NCI-H2196 (cell line): ENCODE results near the gene ASTN2.
"Not testable (repeated sequence)": the region's sequence is repeated elsewhere in the genome, so short reads cannot be mapped to it uniquely, and the experiment has no call there.

ENCODE experiments used
- DNase-seq: peaks from one replicate; lab custom pipeline; 2025; ENCODE audit not compliant: unreplicated experiment; lab: John Stamatoyannopoulos, UW

ASTN2 gene

DNA sequence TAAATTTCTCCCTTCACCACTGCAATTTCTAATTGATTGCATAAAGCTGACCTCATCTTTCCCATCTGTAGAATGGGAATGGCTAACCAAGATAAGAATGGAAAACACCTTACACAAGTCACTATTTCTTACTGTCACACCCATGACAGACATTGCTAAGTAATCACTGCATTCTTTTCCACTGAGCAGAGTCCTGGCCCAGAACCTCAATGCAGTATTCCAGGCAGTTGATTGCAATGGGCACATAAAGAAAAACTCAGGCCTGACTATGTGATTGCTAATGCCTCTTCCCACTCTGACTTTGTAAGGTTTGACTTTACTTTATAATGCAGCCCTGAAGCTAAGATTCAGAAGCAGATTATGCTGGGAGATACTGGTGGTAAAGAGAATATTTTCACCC is 698.4 kb downstream of the ASTN2 start:
- DNase-seq, result no peak

DNA sequence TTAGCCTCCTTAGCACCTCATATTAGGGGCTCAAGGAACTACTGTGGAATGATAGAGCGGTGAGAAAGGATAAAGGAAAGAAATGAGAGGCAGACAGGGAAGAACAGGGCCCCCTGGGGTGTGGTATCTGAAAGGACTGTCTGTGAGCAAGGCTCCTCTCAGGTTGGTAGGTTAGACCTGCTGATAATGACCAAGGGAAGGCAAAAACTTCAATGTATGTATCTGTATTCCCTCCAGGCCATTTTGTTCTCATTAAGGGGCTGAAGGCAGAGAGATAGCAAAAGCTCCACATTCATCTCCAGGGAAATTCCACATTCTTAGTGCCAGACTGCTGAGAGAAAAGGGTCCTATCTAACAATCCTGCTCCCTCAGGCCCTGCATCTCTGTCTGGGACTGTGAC is 699.1 kb downstream of the ASTN2 start:
- no peak for DNase-seq

DNA sequence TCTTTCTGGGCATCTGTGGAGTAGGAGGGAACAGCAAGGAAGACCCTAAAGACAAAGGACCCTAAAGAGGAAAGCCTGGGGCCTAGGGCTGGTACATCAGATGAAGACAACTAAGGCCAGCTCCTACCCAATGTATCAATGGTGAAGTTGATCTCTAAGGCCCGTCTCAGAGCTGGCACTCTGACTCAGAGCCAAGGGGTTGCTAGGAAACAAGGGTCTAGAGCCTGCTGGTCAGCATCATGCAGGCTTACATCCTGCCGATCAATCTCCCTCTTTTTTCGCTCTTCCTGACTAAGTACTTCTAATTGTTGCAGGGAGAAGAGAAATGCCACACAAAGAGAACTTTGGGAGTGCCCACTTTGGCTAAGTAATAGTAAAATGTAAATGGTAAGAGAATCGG is 701.6 kb downstream of the ASTN2 start:
- peak; percentile 10 for DNase-seq

DNA sequence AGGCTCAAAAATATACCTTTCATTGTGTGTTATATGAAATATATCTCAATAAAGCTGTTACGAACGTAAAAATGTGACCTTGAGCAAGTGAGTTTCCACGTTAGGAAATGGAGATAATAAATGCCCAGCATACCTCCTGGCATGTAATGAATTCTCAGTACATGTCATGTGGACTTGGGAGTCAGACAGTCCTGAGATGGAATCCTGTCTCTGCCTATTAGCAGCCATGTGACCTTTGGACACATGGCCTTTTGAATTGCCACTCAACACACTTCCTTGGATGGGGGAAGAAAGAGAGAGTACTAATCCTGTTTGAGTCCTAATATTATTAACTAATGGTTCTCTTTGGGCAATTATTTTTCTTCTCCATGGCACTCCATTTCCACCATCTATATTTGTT is 702.1 kb downstream of the ASTN2 start:
- DNase-seq, result no peak

DNA sequence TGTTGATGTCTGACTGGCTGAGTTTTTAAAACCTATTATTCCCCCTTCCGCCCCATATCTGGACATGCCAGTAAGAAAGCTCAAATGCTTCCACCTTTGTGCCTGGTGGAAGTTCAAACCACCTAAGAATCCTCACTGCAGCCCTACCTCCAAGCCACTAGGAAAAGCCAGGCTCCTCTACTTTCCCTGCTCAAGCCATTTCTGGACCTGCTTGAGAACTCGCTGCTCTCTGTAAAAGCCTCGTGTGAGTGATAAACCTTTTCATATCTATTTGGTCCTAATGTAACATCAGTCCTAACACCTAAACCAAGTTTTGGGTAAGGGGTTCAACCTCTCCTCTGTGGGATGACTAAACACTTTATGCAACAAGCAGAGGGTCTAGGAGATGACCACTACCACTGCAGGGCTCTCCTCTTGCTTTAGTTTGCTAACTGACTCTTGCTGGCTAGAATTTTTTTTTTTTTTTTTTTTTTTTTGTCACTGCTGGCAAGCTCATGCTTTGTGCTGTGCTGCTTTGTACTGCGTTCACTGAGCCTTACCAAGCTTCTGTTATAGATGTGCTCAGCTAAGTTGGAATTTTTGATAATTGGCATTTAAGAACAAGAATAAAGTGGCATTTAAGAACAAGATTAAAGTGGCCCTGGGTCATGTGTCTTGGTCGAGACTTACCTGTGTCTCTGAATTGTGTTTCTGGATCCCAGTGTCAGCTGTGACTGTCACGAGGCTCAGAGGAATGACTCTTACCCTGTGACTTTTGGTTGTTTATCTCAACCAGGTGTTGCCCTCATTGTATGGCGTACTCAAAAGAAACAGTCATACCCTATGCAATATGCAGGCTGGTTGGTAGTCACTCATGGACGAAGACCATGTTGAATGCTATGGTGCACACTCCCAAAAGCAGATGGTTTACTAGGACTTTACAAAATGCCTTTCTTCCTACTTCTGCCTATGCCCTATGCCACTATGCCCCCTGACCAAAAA is 708.3 kb downstream of the ASTN2 start:
- no peak for DNase-seq

DNA sequence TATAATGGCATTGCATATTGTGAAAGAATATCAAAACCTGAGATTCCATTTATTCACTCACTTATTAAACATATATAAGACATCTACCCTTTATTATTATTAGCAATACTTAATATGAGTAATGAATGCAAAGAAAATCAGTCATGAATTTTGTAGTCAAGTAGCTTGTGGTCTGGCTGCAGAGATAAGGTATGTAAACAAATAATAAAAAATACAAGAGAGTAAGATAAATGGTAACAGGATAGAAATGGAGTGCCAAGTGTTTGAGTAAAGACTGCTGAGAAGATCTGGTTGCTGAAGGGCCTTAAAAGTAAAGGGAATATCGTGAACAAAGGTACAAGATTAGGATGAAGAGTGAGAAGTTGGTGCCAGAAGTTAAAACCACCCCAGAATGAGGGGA is 709.3 kb downstream of the ASTN2 start:
- no peak for DNase-seq

DNA sequence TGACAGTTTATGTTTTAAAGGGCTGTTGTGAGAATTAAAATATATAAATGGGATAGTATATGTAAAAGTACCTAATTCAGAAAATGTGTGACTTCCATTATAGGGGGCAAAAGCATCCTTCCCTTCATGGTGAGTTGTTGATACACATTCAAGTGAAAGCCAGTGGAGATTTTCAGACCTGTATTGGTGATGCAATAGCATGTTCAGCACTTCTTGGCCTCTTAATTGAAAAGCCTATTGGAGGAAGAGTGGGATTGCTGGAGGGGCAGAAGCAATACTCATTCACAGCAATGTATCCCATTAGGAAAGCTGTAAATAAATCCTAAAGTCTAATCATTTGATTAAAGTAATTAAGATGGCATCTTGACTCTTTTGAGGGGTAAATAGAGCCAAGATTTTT is 710.4 kb downstream of the ASTN2 start:
- no peak for DNase-seq

DNA sequence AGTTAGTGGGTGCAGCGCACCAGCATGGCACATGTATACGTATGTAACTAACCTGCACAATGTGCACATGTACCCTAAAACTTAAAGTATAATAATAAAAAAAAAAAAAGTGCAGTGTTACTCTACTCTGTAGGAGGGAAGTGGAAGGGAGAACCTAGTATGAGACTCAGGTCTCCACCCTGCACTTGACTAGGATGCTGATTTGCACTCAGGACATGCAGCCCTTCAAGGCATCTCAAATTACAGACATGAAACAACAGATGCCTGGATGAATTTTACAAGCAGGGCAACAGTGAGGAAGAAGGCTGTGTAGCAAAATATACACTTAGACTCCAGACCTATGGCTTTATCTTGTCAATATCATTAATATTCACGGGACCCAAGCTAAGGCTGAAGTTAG is 711.2 kb downstream of the ASTN2 start:
- DNase-seq, result no peak

DNA sequence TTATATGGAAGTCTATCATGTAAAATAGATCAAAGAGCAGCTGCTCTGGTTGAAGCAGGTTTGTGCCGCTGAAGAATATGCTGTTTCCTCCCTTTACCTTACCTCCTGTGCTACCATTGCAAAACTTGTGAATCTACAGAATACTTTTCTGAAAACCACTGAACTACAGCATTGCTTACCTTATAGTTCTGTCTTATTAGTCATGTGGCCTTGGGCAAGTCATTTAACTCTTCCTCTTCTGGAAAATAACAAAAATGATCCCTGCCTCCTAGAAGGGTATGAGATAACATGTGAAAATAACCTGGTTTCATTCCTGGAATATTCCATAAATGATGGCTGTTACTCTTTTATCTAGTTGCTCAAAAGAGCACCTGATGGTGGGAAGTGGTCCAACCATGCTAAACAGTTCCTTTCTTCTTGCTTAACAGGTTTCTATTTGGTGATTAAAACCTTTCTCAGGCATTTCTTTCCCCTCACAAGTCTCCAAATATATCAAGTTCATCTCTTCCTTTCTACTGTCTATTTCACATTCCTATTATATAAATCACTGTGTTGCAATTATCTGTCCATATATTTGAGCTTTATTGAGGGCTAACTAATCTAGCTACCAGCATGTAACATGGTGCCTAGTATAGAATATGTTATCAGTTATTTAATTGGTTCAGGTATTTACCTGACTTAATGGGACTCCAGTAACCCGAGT is 712.8 kb downstream of the ASTN2 start:
- no peak for DNase-seq

DNA sequence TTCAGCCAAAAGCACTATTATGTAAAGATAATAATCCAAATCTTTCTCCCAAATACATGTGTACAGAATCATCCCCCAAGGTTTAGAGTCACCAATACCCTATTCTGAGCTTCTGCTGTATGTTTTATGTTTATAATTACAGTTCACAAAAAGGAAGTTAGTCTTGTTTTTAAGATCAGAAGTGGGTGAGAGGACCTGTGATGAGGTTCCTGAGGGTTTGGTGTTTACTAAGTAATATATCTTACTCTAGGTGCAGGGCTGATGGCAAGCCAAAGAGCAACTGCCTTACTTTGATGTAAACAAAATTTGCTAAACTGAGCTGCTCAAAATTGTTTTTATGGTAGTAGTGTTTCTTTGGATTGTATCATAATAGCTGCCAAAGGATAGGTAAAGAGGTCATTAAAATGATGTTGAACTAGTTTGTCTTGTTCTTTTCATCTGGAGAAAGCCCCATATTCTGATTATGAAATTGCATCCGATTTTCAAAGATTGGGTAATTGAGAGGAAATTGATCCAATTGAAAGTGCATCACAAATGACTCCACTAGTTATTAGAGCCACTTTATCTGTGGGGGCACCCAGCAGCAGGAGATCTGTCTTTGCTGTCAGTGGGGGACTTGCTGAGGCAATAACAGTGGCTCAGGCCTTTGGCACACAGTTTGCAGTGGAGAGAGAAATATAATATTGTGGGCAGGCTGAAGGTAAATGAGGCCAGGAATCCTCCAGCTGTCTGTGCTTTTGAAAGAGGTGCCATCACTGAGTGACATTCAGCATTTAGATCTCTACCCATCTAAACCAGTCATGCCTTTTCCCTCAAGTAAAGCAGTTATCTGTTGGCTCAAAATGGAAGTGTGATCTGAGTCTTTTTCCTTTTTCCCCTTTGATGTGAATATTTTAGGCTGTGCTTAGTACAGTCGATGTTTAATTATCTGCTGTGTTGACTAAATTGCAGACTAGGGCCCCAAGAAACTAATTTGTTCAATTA is 713.7 kb downstream of the ASTN2 start:
- peak; percentile 41 for DNase-seq

DNA sequence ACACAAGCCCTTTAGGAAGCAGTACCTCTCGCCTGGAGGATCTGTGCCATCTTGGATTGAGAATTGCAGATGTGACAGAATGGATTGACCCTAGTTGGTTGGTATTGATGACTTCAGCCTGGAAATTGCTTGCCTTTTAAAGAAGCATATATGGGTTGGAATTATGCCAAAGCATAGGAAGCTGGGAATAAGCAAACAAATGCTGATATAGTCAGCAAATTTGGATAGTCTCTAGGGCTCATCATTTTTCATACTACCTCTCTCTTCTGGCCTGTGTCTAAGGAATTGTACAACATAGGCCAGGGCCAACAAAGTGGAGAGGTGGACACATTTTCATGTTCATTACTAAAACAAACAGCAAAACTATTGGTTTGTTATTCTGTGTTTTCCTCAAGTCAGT is 714.6 kb downstream of the ASTN2 start:
- DNase-seq, result no peak

DNA sequence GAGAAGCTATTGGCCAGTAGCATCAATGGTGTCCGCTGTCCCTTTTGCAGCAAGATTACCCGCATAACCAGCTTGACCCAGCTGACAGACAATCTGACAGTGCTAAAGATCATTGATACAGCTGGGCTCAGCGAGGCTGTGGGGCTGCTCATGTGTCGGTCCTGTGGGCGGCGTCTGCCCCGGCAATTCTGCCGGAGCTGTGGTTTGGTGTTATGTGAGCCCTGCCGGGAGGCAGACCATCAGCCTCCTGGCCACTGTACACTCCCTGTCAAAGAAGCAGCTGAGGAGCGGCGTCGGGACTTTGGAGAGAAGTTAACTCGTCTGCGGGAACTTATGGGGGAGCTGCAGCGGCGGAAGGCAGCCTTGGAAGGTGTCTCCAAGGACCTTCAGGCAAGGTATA is 717.0 kb downstream of the ASTN2 start:
- no peak for DNase-seq

DNA sequence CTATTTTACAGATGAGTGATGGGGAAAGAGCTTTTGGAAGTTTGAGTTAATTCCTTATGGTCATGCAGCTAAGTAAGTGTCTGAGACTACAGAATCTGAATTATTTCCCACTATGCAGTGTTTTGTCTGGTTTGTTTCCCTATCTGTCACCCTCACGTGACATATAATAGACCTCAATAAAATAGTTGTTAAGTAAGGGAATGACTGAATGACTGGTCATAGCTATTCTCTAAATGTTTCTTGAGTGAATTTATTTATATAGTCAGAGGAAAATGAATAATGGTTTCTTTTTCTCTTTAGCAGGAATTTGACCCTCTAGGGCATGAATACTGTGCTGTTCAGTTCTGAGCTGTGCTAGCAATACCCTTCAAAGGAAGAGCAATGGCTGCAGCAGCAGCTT is 717.5 kb downstream of the ASTN2 start:
- DNase-seq, result no peak

DNA sequence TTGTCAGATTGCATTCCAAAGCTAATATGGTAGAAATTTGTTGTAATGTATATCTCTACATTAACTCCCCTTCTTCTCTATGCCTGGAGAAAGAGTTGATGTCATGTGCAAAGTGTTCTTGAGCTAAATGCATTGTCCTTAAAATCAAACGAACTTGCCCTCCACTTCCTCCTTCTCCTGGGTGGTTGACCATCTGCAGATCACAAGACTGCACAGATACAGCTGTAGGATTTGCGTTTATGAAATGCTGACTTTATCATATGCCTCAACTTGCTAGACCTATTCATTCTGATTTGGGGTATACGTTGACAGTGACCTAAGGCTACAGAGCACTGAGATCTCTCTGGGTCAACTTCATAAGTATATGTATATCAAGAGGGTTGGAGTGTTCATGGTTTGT is 719.4 kb downstream of the ASTN2 start:
- DNase-seq, result no peak

DNA sequence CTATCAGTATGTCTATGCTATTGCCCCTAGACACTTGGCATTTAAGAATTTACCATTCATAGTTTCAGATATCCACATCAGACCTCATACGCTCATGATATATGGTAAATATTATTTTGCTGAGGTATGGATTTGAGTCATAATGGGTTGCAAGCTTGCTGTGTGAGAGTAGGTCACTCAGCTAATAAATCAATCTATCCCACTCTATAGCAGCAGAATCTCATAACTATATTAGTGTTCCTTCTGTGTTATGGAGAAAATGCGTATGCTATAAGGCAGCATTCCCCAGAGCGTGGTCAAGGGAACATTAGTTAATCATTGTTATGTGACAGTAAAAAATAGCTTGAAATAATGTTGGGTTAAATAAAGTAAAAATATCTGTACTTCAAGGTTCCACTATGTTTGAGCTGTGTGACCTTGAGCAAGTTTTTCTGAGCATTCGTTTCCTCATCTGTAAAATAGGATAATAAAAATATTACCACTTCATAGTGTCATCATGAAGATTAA is 720.0 kb downstream of the ASTN2 start:
- no peak for DNase-seq

DNA sequence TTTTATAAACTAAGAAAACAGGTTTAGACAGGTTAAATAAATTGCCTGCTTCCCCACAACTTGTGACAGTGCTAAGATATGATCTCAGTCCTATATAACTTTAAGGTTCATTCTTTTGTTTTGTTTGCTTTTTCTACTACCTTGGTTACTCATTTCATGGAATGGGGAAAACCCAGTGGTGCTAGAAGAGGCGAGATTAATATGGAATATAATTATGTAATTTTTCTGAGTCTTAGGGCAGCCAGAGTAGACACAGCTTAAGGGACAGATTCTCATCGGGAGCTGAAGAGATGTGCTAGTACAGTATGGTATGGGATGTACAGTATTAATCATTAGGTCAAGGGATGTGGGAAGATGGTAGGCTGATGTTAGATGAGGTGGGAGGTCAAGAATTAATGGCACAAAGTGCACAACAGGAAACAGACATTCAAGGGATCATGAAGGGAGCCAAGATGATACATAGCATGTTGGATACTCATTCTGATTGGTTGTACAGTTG is 721.6 kb downstream of the ASTN2 start:
- DNase-seq, result no peak

DNA sequence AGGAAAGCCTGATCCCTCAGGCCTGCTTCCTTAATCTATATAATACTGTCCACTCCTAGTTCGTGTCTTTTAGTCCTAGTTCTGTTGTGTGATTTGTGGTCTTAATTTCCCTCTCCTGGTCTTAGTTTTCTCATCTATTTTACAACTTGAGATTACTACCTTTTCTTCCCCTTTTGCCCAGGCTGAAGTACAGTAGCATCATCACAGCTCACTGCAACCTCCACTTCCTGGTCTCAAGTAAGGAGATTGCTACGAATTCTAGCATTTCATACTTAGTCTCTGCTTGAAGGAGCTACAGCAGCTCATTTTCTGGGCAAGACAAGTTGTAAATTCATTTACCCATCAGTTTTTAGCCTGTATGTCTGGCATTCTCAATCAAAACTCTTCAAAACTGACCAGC is 722.2 kb downstream of the ASTN2 start:
- DNase-seq, result no peak

DNA sequence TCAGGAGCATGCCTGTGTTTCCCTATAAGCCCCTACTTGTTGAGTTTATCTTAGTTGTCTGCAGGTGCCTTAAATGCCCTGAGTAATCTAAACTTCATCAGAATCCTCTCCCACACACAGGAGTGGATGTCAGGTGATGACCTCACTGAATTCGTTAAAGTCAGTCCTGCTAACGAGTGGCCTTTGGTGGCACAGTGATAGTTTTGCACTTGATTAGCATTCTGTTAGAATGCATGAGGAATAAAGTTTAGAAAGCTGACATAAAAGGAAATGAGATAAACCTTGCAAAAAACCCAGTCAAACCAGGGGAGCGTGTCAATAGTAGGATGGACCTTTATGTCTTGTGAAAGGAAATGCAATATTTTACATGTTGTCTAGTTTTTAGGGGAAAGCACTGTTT is 723.2 kb downstream of the ASTN2 start:
- DNase-seq, result no peak

DNA sequence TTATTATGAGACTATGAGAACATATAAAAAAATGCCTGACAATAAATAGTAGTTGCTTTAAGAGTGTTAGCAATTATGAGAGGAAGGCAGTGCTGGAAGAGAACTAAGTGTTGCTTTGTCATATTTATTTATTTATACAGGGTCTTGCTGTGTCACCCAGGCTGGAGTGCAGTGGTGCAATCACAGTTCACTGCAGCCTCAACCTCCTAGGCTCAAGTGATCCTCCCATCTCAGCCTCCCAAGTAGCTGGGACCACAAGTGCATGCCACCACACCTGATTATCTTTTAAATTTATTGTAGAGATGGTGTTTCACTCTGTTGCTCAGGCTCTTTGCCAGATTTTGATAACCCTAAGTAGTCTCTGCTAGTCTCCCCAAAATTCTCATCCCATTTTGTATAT is 724.1 kb downstream of the ASTN2 start:
- DNase-seq, result not testable (repeated sequence)

DNA sequence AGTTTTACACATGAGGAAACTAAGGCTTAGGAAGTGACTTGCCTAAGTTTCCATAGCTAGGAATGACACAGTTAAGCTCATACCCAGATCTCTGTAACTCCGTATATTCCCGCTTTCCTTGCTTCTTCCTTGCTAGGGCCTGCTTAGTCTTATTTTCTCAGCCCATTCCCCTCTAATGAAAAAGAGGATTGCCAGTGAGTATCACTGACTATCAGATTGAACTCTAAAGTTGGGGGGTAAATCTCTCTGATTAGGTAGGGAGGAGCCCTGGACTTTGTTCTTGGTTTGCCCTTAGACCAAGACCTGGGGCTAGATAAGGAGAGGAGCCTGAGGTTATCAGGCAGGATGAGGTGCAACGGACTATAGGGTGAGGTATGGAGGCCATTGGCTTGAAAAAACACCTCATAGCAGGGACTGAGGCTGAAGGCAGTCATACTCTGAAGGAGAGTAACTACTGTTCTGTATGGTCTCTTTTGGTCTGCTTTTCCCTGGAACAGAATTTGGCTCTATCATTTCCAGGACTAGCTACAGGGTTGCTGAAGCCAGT is 725.3 kb downstream of the ASTN2 start:
- no peak for DNase-seq
